CD4-positive, alpha-beta T cell treated with Interleukin-2 at 100 ng/mL for 4 hours (primary cell): ENCODE data around the gene LAIR2.

Experiments
- DNase-seq: peaks from one replicate; pipeline ENCODE4 v3.0.0-alpha.2; 2020; ENCODE audit warnings: low spot score

The LAIR2 gene, protein sequence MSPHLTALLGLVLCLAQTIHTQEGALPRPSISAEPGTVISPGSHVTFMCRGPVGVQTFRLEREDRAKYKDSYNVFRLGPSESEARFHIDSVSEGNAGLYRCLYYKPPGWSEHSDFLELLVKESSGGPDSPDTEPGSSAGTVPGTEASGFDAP

DNA sequence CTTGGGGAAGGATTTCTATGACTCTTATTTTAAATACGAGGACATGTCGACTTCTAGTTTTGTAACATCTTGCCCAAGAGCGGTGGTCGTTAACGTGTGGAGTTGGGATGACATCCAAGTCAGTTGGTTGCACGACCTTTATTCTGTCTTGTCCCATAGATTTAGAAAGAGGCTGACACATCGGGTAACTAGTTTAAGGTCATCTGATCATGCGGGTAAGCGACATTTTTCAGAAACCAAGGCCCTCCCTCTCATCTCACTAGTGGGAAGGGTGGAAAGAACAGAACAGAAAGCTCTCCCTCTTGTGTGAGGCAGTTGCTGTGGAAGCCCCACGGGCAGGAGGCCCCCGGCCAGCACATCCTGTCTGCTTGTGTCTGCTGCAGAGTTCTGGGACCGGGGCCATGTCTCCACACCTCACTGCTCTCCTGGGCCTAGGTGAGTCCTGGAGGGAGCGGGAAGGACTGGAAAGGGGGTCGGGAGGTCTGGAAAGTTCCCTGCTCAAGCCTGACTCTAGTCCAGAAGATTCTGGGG lies at the start of gene LAIR2:
Gene LAIR2, plus strand, starts transcription at position 314 of the 531 bp plus-strand sequence. Its CDS starts 88 bp downstream, at position 402.
- DNase-seq = no peak

DNA sequence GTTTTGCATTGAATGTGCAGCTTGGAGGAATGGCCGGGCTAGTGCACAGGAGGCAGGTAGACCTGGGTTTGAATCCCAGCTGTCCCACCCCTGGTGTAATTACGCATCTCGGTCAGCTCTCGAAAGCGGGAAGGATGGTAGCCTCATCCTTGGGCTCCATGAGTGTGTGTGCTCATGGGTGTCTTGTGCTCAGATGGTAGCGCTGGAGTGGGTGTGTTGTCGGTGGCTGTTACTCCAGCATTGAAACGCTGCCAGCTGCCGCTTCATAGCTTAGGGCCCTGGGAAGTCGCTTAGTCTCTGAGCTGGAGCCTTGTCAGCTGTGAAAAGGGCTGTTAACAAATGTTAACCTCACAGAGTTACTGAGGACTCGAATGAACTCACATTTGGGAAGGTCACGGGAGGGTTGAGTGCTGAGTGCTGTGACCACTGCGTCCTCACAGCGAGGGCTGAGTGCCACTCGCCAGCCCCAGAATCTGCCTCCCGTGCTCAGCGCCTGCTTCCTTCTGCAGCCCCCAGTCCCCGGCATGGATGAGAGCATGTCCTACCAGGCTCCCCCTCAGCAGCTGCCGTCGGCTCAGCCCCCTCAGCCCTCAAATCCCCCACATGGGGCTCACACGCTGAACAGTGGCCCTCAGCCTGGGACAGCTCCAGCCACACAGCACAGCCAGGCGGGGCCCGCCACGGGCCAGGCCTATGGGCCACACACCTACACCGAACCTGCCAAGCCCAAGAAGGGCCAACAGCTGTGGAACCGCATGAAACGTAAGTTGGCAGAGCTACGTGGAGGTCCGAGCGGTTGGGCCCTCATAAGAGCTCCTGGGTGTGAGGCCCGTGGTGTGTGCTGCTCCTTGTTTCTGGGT lies 48.5 kb upstream of the LAIR2 start:
- DNase-seq = no peak

DNA sequence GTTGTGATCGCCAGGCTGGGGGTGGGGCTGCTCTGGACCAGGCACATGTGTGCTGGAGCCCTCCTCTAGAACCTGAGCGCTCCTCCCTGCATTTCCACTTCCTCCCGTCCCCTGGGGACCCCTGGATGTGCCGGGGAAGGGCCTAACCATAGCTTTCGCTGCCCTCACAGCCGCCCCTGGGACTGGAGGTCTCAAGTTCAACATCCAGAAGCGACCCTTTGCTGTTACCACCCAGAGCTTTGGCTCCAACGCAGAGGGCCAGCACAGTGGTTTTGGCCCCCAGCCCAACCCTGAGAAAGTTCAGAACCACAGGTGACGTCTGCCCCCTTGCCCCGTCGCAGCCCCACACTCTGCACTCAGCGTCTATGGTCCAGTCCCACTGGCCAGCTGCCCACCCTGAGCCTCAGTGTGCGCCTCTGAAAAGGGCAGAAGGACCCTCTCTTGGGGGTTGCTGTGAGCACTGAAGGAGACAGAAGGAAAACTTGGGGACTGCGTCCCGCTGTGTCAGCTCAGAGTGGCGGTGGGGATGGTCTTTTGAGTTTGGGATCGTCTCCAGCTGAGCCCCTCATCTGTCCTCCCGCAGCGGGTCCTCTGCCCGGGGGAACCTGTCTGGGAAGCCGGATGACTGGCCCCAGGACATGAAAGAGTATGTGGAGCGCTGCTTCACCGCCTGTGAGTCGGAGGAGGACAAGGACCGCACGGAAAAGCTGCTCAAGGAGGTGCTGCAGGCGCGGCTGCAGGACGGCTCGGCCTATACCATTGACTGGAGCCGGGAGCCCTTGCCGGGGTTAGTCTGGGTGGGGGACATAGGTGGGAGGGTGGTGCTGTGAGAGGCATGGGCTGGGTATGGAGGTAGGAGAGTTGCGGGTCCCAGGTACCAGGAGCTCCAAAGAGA lies 47.6 kb upstream of the LAIR2 start:
- no peak for DNase-seq

- no peak for DNase-seq
Observed at GRCh38 chr19:54455786-54456422, 46.7 kb upstream of the LAIR2 start.

- no peak for DNase-seq
Observed at GRCh38 chr19:54456423-54457373, 45.9 kb upstream of the LAIR2 start.

GRCh38 chr19:54457773-54458647 lies 44.6 kb upstream of the LAIR2 start:
- no peak for DNase-seq

- DNase-seq = no peak
Observed at GRCh38 chr19:54458648-54459281, 43.9 kb upstream of the LAIR2 start.

DNA sequence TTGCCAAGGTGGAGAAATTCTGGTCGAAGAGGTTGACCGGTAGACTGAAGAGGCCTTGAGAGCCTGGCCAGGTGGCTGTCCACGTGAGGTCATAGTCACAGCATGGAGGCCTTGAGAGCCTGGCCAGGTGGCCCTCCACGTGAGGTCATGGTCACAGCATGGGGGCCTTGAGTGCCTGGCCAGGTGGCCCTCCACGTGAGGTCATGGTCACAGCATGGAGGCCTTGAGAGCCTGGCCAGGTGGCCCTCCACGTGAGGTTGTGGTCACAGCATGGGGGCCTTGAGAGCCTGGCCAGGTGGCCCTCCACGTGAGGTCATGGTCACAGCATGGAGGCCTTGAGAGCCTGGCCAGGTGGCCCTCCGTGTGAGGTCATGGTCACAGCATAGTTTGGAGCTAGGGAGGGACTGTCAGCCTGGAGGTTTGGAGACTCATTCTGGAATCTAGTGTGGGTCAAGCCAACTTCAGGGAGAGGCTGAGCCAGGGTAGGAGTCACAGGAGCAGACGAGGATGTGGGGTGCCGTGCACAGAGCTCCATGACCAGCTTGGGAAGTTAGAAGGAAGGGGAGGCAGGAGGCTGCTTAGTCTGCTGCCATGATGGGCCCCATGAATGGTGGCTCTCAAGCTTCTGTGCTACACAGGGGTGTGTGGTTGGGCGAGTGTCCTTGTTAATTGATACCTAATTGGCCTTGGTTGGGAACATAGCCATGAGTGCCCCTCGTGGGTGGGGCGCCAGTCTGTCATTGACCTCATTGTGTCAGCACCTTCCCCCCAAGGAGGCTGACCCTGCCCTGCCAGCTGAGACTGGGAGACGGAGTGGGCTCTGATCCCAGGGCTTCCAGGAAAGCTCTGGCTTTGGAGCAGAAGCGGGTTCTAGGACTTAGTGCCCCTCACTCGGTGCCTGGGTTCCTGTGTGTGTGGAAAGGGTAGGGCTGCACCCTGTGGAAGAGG lies 43.1 kb upstream of the LAIR2 start:
- DNase-seq = no peak

GRCh38 chr19:54460230-54461005 lies 42.2 kb upstream of the LAIR2 start:
- DNase-seq = no peak

DNA sequence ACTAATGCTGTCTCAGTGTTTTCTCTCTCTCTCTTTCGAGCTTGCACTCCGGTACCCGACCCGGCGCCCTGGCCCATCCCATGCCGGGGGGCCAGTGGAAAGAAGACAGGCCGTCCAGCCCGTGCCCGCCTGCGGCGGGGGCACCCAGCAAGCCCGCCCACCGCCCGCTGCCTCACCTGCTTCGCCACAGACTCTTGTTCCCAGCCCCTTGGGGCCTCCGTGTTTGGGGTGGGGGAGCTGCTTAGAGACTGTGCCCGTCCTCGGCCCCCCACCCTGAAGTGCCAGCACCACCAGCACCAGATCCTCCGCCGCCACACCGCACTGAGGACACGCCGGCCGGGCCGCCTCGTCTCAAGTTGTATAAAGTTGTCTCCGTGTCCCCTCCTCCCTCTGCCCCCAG lies 41.4 kb upstream of the LAIR2 start:
- no peak for DNase-seq

- no peak for DNase-seq
Observed at GRCh38 chr19:54461613-54462012, 41.0 kb upstream of the LAIR2 start.

GRCh38 chr19:54462047-54462654 lies 40.5 kb upstream of the LAIR2 start:
- no peak for DNase-seq

DNA sequence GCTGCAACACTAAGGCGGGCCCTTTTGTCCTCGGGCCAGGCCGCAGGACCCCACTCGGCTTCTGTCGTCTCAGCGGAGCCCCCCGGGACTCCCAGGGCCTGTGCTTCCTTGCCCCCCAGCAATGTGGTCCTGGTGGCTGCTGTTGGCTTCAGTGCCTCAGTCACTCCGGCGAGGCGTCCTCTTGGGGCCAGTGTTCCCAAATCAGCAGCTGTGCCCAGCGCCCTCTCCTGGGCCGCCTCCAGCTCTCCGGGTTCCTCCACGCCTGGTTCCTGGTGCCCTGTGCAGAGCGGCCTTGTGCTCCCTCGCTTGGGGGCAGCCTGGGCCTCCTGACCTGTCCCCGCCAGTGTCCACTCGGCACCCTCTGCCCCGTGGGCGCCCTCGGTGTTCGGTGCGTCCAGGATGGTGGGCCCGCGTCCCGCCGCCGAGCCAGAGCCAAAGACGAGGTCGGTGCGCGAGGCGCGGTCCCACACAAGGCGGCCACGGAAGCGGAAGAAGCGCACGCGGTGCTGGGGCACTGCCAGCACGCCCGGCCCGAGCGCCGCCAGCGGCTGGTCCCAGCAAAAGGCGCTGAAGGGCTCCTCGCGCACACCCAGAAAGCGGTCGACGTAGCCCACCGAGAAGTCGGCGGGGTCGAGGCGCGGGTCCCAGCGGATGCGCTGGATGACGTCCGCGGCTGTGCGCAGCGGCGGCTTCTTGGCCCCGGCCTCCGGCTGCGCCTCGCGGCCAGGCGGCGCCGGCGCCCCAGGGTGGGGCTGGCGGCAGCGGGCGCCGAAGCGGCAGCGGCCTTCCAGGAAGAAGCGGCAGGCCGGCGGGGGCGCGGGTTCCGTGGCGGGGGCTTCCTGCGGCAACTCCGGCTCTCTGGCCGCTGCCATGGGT lies 39.7 kb upstream of the LAIR2 start:
- peak; percentile 64 for DNase-seq

DNA sequence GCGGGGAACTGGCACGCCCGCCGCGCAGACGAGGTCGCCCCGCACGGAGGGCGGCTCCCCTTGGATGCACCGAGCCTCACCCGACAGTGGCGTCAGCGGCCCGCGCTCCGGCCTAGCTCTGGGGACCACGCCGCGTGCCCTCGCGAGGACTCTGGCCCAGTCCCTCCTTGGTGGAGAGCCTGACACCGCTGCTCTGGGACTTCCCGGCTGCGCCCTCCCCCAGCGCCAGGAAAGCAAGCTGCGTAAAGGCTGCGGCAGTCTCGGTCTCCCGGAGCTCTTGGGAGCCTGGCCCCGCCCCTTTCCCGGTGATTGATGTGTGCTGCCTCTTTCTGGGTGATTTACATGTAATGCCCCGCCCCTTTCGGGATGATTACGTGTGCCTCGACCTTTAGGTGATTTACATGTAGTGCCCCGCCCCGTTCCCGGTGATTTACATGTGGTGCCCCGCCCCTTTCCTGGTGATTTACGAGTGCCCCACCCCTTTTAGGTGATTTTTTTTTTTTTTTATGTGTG lies 39.0 kb upstream of the LAIR2 start, which contains the start of gene LENG9:
Gene LENG9, minus strand, starts transcription at position 248 of the 513 bp plus-strand sequence. CDS start 252 bp downstream, outside the sequence.
- DNase-seq = peak; percentile 95

- peak; percentile 89 for DNase-seq
Observed at GRCh38 chr19:54464044-54464629, 38.5 kb upstream of the LAIR2 start.
